Sigmoid colon (tissue), 7 donors: Measurements from ENCODE around the gene APOBEC2. TPM values are rescaled to one million over a fixed set of nuclear protein-coding genes. Genes with fewer than 3 reads are reported as not detected.

Experiments
- DNase-seq: peaks from one replicate; pipeline ENCODE4 v3.0.0-alpha.2; 2019
- H3K27ac ChIP-seq, 4 donors: fragments of 200-600 bp; sonication (generic); one replicate each; pipeline ENCODE4 v1.5.1; 2016 to 2019; ENCODE audit warnings: mild to moderate bottlenecking in 1 of 4
- H3K27me3 ChIP-seq, 3 donors: fragments of 200-600 bp; sonication (generic); one replicate each; pipeline ENCODE4 v1.5.1; 2019; ENCODE audit warnings: mild to moderate bottlenecking in 1 of 3
- H3K36me3 ChIP-seq, 4 donors: fragments of 200-600 bp; sonication (generic); one replicate each; pipeline ENCODE4 v1.5.1; 2016 to 2019
- H3K4me1 ChIP-seq, 4 donors: fragments of 200-600 bp; sonication (generic); one replicate each; pipeline ENCODE4 v1.5.1; 2017 to 2019
- H3K4me3 ChIP-seq, 4 donors: fragments of 200-600 bp; sonication (generic); one replicate each; pipeline ENCODE4 v1.5.1; 2017 to 2019; ENCODE audit warnings: mild to moderate bottlenecking in 2 of 4, moderate library complexity in 1 of 4
- H3K9me3 ChIP-seq, 4 donors: fragments of 200-600 bp in 3 of 4; sonication (generic) in 3 of 4; one replicate each; pipeline versions ENCODE4 v1.5.1 to v1.6.1; 2013 to 2019
- CTCF ChIP-seq, 4 experiments: fragments of 450-650 bp in 3 of 4; fragments of 200-600 bp in 1 of 4; IDR thresholded peaks; one replicate each; pipeline ENCODE4 v1.5.1; 2016 to 2019; ENCODE audit warnings: antibody characterized with exemption in 4 of 4, mild to moderate bottlenecking in 3 of 4, moderate library complexity in 2 of 4
- EP300 ChIP-seq, 4 donors: sonication (generic); formaldehyde crosslinking; IDR thresholded peaks; one replicate each; pipeline ENCODE4 v1.6.1; 2017; ENCODE audit warnings: antibody characterized with exemption in 4 of 4
- POLR2A ChIP-seq, 2 donors: fragments of 450-650 bp; IDR thresholded peaks; one replicate each; pipeline ENCODE4 v1.6.1; 2016; ENCODE audit warnings: antibody characterized with exemption in 2 of 2, mild to moderate bottlenecking in 2 of 2, moderate library complexity in 2 of 2
- POLR2AphosphoS5 ChIP-seq, 4 donors: sonication (generic); formaldehyde crosslinking; IDR thresholded peaks; one replicate each; pipeline ENCODE4 v1.6.1; 2017; ENCODE audit warnings: antibody characterized with exemption in 4 of 4
- WGBS, 2 donors: extraction: QIAGEN DNeasy Blood & Tissue Kit; methylation state at CpG; one replicate each; pipeline ENCODE4 v1.1.7; 2013; 5-methylcytosine and 5-hydroxymethylcytosine counted together
- intact Hi-C: fragments of 100-400 bp; cut with DNase I; formaldehyde crosslinking; loops from one replicate; pipeline ENCODE4 v1.15.1; 2023
- polyA plus RNA-seq, 3 donors: library from polyadenylated mRNA; stranded (reverse); fragments of 200-250 nt; gene quantifications; one replicate each; pipeline ENCODE4 v1.2.3, GENCODE V29; 2013
- total RNA-seq, 4 donors: library from RNA; depleted of rRNA; stranded (reverse); fragments of >200 nt; gene quantifications; one replicate each; pipeline ENCODE4 v1.1.0, GENCODE V29; 2016
- donor health status: healthy with polysubstance abuse.
- donor health status: Bipolar disorder and iron deficiency.
- donor health status: healthy.

APOBEC2 gene
- total and polyA plus RNA-seq, 7 donors = 0.20 to 1.1 (median 0.68) TPM; not detected in 2

DNA sequence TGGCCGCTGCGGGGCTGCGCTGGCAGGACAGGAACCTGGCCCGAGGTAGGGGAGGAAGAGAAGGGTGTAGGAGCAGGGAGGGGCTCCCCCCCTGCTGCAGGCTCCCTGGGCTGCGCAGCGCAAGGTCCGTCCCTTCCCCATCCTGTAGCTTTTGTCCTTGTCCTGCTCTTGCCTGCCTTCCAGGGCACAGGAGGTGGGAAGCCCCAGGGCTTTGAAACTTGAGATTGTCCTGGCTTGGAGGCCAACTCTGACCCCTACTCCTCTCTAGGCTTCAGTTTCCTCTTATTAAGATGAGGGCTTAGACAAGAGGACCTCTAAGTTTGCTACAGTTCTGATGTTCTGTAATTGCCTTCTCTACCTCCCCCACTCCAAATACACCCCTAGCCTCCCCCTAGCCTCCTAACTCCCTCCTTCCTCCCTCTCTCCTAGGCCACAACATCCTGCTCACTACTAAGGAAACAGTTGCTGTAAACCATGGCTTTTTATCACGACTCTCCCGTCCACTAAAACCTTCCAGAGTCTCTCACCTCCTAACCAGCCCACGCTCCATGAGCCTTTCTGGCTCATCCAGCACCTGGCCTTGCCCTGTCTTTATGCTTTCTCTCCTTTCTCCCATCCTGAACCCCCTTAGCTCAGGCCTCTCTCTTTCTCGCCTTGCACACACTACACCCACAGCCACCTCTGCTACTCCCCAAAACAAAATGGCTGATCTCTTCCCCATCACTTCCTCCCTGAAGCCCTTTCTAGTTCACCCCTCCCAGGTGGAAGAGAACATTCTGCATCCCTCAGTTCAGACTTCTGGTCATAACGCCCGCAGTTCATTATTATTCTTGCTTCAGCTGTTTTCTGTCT is 24.2 kb upstream of the APOBEC2 start:
- 43 to 49% methylated on average over 13 of the region's 13 CpGs for WGBS, 2 donors
- TF ChIP-seq CTCF (IDR thresholded peaks at IDR 0.05) = no peak
- no peak for TF ChIP-seq EP300 (IDR thresholded peaks at IDR 0.05)
- TF ChIP-seq POLR2A (IDR thresholded peaks at IDR 0.05) = no peak
- no peak for TF ChIP-seq POLR2AphosphoS5 (IDR thresholded peaks at IDR 0.05)
- peak overlapping the region in 3 of 4 donors; percentile 26 to 56 (median 31) for H3K27ac ChIP-seq
- peak overlapping the region; percentile 23 to 54 (median 46) for H3K4me3 ChIP-seq
- no peaks in the 10 kb centered on the region for H3K36me3 ChIP-seq
- H3K9me3 ChIP-seq = no peaks in the 10 kb centered on the region
- H3K27me3 ChIP-seq = no peaks in the 10 kb centered on the region
- peak; percentile 46 for DNase-seq
- intact Hi-C loops = loop anchor here (2.0 kb wide), 3 partner anchors 38 to 1048 kb away; no protein-coding TSS in a partner anchor
- H3K4me1 ChIP-seq = peaks cover 0 to 17% (median 10%) of the 10 kb centered on the region in 4 donors

DNA sequence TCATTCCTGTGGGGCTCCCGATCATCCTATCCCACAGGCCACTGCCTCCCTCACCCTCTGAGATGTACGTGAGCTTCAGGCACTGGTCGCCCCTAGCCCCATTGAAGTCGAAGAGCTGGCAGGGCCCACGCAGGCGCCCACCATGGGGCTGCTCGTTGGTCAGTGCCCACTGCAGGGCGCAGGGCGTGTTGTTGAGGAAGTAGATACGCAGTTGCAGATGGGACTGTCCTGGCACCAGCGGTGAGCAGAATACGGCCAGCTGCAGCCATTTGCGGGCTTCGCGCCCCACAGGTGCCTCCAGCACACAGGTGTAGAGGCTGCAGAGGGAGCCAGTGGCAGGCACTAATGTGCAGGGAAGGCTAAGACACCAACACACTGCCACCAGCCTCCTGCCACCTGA is 20.2 kb upstream of the APOBEC2 start:
- H3K27ac ChIP-seq = no peak overlapping the region
- intact Hi-C loops = no loop called here
- no peaks in the 10 kb centered on the region for H3K27me3 ChIP-seq
- WGBS, 2 donors = 94 to 95% methylated on average over 15 of the region's 15 CpGs
- no peaks in the 10 kb centered on the region for H3K36me3 ChIP-seq
- H3K9me3 ChIP-seq = no peaks in the 10 kb centered on the region
- no peak for DNase-seq
- TF ChIP-seq POLR2A (IDR thresholded peaks at IDR 0.05) = no peak
- no peak for TF ChIP-seq CTCF (IDR thresholded peaks at IDR 0.05)
- TF ChIP-seq EP300 (IDR thresholded peaks at IDR 0.05) = no peak
- TF ChIP-seq POLR2AphosphoS5 (IDR thresholded peaks at IDR 0.05) = no peak
- no peak overlapping the region for H3K4me3 ChIP-seq
- H3K4me1 ChIP-seq = peaks cover 0 to 11% (median 8%) of the 10 kb centered on the region in 4 donors

GRCh38 chr6:41033776-41034175 is 19.2 kb upstream of the APOBEC2 start:
- intact Hi-C loops = no loop called here
- WGBS, 2 donors = 92 to 96% methylated on average over 13 of the region's 13 CpGs
- DNase-seq = no peak

DNA sequence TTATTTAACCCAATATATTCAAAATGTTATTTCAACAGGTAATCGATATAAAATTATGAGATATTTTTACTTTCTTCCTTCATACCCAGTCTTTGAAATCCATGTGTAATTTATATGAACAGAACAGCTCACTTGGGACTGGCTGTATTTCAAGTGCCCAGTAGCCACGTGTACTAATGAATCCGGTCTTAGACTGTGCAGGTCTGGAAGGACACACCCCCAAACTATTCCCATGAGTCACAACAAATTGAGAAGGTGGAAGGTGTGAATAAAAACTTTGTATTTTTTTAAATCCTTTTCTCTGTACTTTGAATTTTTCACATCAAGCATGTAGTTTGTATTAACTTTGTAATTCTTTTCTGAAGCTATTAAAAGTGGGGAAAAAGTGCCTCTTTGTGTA is 16.8 kb upstream of the APOBEC2 start:
- no peaks in the 10 kb centered on the region for H3K9me3 ChIP-seq
- no peak overlapping the region for H3K27ac ChIP-seq
- no peaks in the 10 kb centered on the region for H3K4me1 ChIP-seq
- H3K36me3 ChIP-seq = no peaks in the 10 kb centered on the region
- intact Hi-C loops = no loop called here
- DNase-seq = no peak
- no peak for TF ChIP-seq POLR2AphosphoS5 (IDR thresholded peaks at IDR 0.05)
- no peak for TF ChIP-seq CTCF (IDR thresholded peaks at IDR 0.05)
- no peak for TF ChIP-seq EP300 (IDR thresholded peaks at IDR 0.05)
- TF ChIP-seq POLR2A (IDR thresholded peaks at IDR 0.05) = no peak
- H3K4me3 ChIP-seq = no peak overlapping the region
- no peaks in the 10 kb centered on the region for H3K27me3 ChIP-seq
- WGBS, 2 donors = 44 to 70% methylated on average over 3 of the region's 3 CpGs

More at GRCh38 chr6:41033776-41034175, 19.2 kb upstream of the APOBEC2 start:
- no peaks in the 10 kb centered on the region for H3K9me3 ChIP-seq
- no peaks in the 10 kb centered on the region for H3K36me3 ChIP-seq
- H3K27me3 ChIP-seq = no peaks in the 10 kb centered on the region
- H3K4me1 ChIP-seq = peaks cover 0 to 2% (median 0%) of the 10 kb centered on the region in 4 donors
- H3K4me3 ChIP-seq = no peak overlapping the region
- H3K27ac ChIP-seq = no peak overlapping the region
- no peak for TF ChIP-seq POLR2A (IDR thresholded peaks at IDR 0.05)
- no peak for TF ChIP-seq EP300 (IDR thresholded peaks at IDR 0.05)
- TF ChIP-seq CTCF (IDR thresholded peaks at IDR 0.05) = no peak
- TF ChIP-seq POLR2AphosphoS5 (IDR thresholded peaks at IDR 0.05) = no peak
